ENCODE measurements around the gene RTKN2.

GRCh38 chr10:62250594-62251198, 17.9 kb downstream of the RTKN2 start:
- no peak for TF ChIP-seq CTCF (IDR thresholded peaks at IDR 0.05 in 8 of 11, conservative IDR thresholded peaks at IDR 0.05 in 3 of 11)
- no peak for TF ChIP-seq POLR2A (IDR thresholded peaks at IDR 0.05)
- no peak for TF ChIP-seq POLR2AphosphoS5 (IDR thresholded peaks at IDR 0.05)
